ENCODE data around the gene CPEB4. TPM values are rescaled to one million over a fixed set of nuclear protein-coding genes. Genes with fewer than 3 reads are reported as not detected.

The CPEB4 gene
- total and polyA plus RNA-seq, 2 experiments from 2014 or later, result 6.2 to 11.6 TPM

- TF ChIP-seq EZH2 (IDR thresholded peaks at IDR 0.05; ENCODE audit: insufficient read depth, poor library complexity, severe bottlenecking) (no peak), EZH2phosphoT487 (IDR thresholded peaks at IDR 0.05; ENCODE audit: insufficient read depth, low read depth) (no peak)
- Histone ChIP-seq H3K4me3 (no peak overlapping the region), H3K4me2 (ENCODE audit: unreplicated experiment) (no peak overlapping the region), H2AFZ (no peak overlapping the region), H3K79me2 (ENCODE audit: insufficient read depth) (peaks cover 93% of the 10 kb centered on the region), H3K9me2 (ENCODE audit: insufficient read depth) (no peaks in the 10 kb centered on the region), H3K4me1 (ENCODE audit: insufficient read depth) (no peaks in the 10 kb centered on the region), H4K20me1 (ENCODE audit: insufficient read depth) (no peaks in the 10 kb centered on the region), H3K36me3 (ENCODE audit: low read depth) (no peaks in the 10 kb centered on the region), H3K27me3 (replicated peaks; ENCODE audit: insufficient read depth) (no peaks in the 10 kb centered on the region), H3K27ac (no peak overlapping the region), H3F3A (ENCODE audit: insufficient read depth) (no peaks in the 10 kb centered on the region), H3K9me3 (ENCODE audit: low read depth) (no peaks in the 10 kb centered on the region), H3K9ac (no peak overlapping the region)
- 73 to 81% methylated on average over 2 of the region's 2 CpGs for WGBS, 2 experiments (ENCODE audit: low coverage in 1 of 2, low lambda C conversion rate in 2 of 2, missing lambda C conversion rate in 2 of 2)
- no peak for DNase-seq
- in situ Hi-C loops (cut with MboI), result no loop called here
Observed at GRCh38 chr5:173933901-173934300, 45.8 kb downstream of the CPEB4 start.

- Histone ChIP-seq H3K4me3 (no peak overlapping the region), H3F3A (ENCODE audit: insufficient read depth) (no peaks in the 10 kb centered on the region), H3K4me1 (ENCODE audit: insufficient read depth) (no peaks in the 10 kb centered on the region), H3K27ac (no peak overlapping the region), H3K27me3 (replicated peaks; ENCODE audit: insufficient read depth) (no peaks in the 10 kb centered on the region), H3K9me2 (ENCODE audit: insufficient read depth) (no peaks in the 10 kb centered on the region), H2AFZ (no peak overlapping the region), H3K79me2 (ENCODE audit: insufficient read depth) (peaks cover 89% of the 10 kb centered on the region), H3K36me3 (ENCODE audit: low read depth) (no peaks in the 10 kb centered on the region), H3K9ac (no peak overlapping the region), H3K4me2 (ENCODE audit: unreplicated experiment) (no peak overlapping the region), H3K9me3 (ENCODE audit: low read depth) (no peaks in the 10 kb centered on the region), H4K20me1 (ENCODE audit: insufficient read depth) (no peaks in the 10 kb centered on the region)
- in situ Hi-C loops (cut with MboI), result no loop called here
- DNase-seq, result no peak
- TF ChIP-seq EZH2 (IDR thresholded peaks at IDR 0.05; ENCODE audit: insufficient read depth, poor library complexity, severe bottlenecking) (no peak), EZH2phosphoT487 (IDR thresholded peaks at IDR 0.05; ENCODE audit: insufficient read depth, low read depth) (no peak)
- WGBS, 2 experiments (ENCODE audit: low coverage in 1 of 2, low lambda C conversion rate in 2 of 2, missing lambda C conversion rate in 2 of 2), result 97 to 100% methylated on average over 2 of the region's 2 CpGs
Observed at GRCh38 chr5:173935396-173935795, 47.2 kb downstream of the CPEB4 start.

GRCh38 chr5:173940269-173940668, 52.1 kb downstream of the CPEB4 start:
- Histone ChIP-seq H3K4me1 (ENCODE audit: insufficient read depth) (peaks cover 4% of the 10 kb centered on the region; the same call in 1 of the 2 replicates), H3K9me2 (ENCODE audit: insufficient read depth) (no peaks in the 10 kb centered on the region), H3K9ac (no peak overlapping the region), H3K27me3 (replicated peaks; ENCODE audit: insufficient read depth) (no peaks in the 10 kb centered on the region), H3K36me3 (ENCODE audit: low read depth) (0 out of 2 replicates have a peak, but pooled peaks cover 4% of the 10 kb centered on the region), H3K79me2 (ENCODE audit: insufficient read depth) (peaks cover 72% of the 10 kb centered on the region), H3K4me2 (ENCODE audit: unreplicated experiment) (no peak overlapping the region), H3K4me3 (no peak overlapping the region), H4K20me1 (ENCODE audit: insufficient read depth) (no peaks in the 10 kb centered on the region), H3F3A (ENCODE audit: insufficient read depth) (no peaks in the 10 kb centered on the region), H3K27ac (no peak overlapping the region), H3K9me3 (ENCODE audit: low read depth) (no peaks in the 10 kb centered on the region), H2AFZ (no peak overlapping the region)
- TF ChIP-seq EZH2phosphoT487 (IDR thresholded peaks at IDR 0.05; ENCODE audit: insufficient read depth, low read depth) (no peak), EZH2 (IDR thresholded peaks at IDR 0.05; ENCODE audit: insufficient read depth, poor library complexity, severe bottlenecking) (no peak)
- WGBS, 2 experiments (ENCODE audit: low coverage in 1 of 2, low lambda C conversion rate in 2 of 2, missing lambda C conversion rate in 2 of 2), result 57 to 65% methylated on average over 2 of the region's 2 CpGs
- DNase-seq, result no peak
- in situ Hi-C loops (cut with MboI), result no loop called here

GRCh38 chr5:173941102-173941501, 53.0 kb downstream of the CPEB4 start:
- H3K79me2 ChIP-seq (ENCODE audit: insufficient read depth), result peaks cover 64% of the 10 kb centered on the region
- no peak for DNase-seq
- H3K27me3 ChIP-seq (replicated peaks; ENCODE audit: insufficient read depth), result no peaks in the 10 kb centered on the region
- WGBS, 2 experiments (ENCODE audit: low coverage in 1 of 2, low lambda C conversion rate in 2 of 2, missing lambda C conversion rate in 2 of 2), result 100% methylated on average over 2 of the region's 2 CpGs
- no peaks in the 10 kb centered on the region for H4K20me1 ChIP-seq (ENCODE audit: insufficient read depth)
- H3K4me2 ChIP-seq (ENCODE audit: unreplicated experiment), result no peak overlapping the region
- no peak for TF ChIP-seq EZH2phosphoT487 (IDR thresholded peaks at IDR 0.05; ENCODE audit: insufficient read depth, low read depth)
- no peak for TF ChIP-seq EZH2 (IDR thresholded peaks at IDR 0.05; ENCODE audit: insufficient read depth, poor library complexity, severe bottlenecking)
- no peaks in the 10 kb centered on the region for H3K9me3 ChIP-seq (ENCODE audit: low read depth)
- H3K36me3 ChIP-seq (ENCODE audit: low read depth), result 0 out of 2 replicates have a peak, but pooled peaks cover 11% of the 10 kb centered on the region
- H3K4me1 ChIP-seq (ENCODE audit: insufficient read depth), result peaks cover 4% of the 10 kb centered on the region; the same call in 1 of the 2 replicates
- no peak overlapping the region for H3K27ac ChIP-seq
- H3K4me3 ChIP-seq, result no peak overlapping the region
- no peak overlapping the region for H2AFZ ChIP-seq
- H3K9ac ChIP-seq, result no peak overlapping the region
- in situ Hi-C loops (cut with MboI), result no loop called here
- H3F3A ChIP-seq (ENCODE audit: insufficient read depth), result no peaks in the 10 kb centered on the region
- H3K9me2 ChIP-seq (ENCODE audit: insufficient read depth), result no peaks in the 10 kb centered on the region

All from GM23248 (cell line).